C4-2B (cell line): Measurements from ENCODE around the gene FAM118B.

Source experiments
- H3K27ac ChIP-seq: fragments of 450-650 bp; 2 replicates; pipeline ENCODE4 v1.5.1; 2017
- CTCF ChIP-seq: fragments of 450-650 bp; conservative IDR thresholded peaks from 2 replicates; pipeline ENCODE4 v1.5.1; 2017; ENCODE audit warnings: mild to moderate bottlenecking
- ZFX ChIP-seq: fragments of 450-650 bp; IDR thresholded peaks from 2 replicates; pipeline ENCODE4 v1.6.1; 2017

Gene FAM118B

GRCh38 chr11:126212089-126212660 lies 593 bp downstream of the FAM118B start:
- peak overlapping the region; percentile 71 for H3K27ac ChIP-seq
- TF ChIP-seq ZFX (no peak), CTCF (no peak)

GRCh38 chr11:126214441-126214840 lies 2.9 kb downstream of the FAM118B start:
- TF ChIP-seq ZFX (no peak), CTCF (no peak)
- H3K27ac ChIP-seq: peak overlapping the region; percentile 47

- H3K27ac ChIP-seq: peak overlapping the region; percentile 82
- no peak for TF ChIP-seq ZFX
- no peak for TF ChIP-seq CTCF
Observed at GRCh38 chr11:126214841-126215240, 3.3 kb downstream of the FAM118B start.

GRCh38 chr11:126216526-126217305 lies 5.1 kb downstream of the FAM118B start:
- TF ChIP-seq CTCF (no peak), ZFX (no peak)
- no peak overlapping the region for H3K27ac ChIP-seq

- TF ChIP-seq CTCF (no peak), ZFX (no peak)
- no peak overlapping the region for H3K27ac ChIP-seq
Observed at GRCh38 chr11:126217491-126217890, 5.9 kb downstream of the FAM118B start.

GRCh38 chr11:126219547-126219946 lies 8.0 kb downstream of the FAM118B start:
- H3K27ac ChIP-seq: no peak overlapping the region
- no peak for TF ChIP-seq CTCF
- TF ChIP-seq ZFX: no peak

- no peak overlapping the region for H3K27ac ChIP-seq
- TF ChIP-seq ZFX (no peak), CTCF (no peak)
Observed at GRCh38 chr11:126224647-126225294, 13.2 kb downstream of the FAM118B start.
